ENCODE data around the gene RIN1.
"Not testable (repeated sequence)": the region's sequence is repeated elsewhere in the genome, so short reads cannot be mapped to it uniquely, and the experiment has no call there.

RIN1 gene

GRCh38 chr11:66336234-66337102, at the start of gene RIN1:
TSS of gene RIN1 (minus strand) at chr11:66336434. CDS start at chr11:66336402, 32 bp downstream.
- peak; percentile 90 for DNase-seq (ENCODE audit: low read depth, low spot score)

DNA sequence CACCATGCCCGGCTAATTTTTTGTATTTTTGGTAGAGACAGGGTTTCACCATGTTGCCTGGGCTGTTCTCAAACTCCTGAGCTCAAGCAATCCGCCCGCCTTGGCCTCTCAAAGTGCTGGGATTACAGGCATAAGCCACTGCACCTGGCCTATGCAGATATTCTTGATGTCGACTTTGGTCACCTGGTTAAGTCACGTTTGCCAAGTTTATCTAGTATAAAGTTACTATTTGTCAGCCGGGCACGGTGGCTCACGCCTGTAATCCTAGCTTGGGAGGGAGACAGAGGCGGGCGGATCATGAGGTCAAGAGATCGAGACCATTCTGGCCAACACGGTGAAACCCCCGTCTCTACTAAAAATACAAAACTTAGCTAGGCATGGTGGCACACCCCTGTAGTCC, 48.1 kb upstream of the RIN1 start:
- not testable (repeated sequence) for DNase-seq (ENCODE audit: low read depth, low spot score)

DNA sequence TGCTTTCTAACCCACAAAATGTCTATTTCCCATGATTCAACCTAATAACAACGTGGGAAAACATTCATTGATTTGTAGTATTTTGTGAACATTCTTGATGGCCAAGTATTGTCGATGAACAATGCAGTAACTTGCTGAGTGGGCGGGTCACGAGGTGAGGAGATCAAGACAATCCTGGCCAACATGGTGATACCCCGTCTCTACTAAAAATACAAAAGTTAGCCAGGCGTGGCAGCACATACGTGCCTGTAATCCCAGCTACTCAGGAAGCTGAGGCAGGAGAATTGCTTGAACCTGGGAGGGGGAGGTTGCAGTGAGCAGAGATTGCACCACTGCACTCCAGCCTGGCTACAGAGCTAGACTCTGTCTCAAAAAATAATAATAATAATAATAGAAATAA, 44.0 kb upstream of the RIN1 start:
- DNase-seq (ENCODE audit: low read depth, low spot score), result not testable (repeated sequence)

DNA sequence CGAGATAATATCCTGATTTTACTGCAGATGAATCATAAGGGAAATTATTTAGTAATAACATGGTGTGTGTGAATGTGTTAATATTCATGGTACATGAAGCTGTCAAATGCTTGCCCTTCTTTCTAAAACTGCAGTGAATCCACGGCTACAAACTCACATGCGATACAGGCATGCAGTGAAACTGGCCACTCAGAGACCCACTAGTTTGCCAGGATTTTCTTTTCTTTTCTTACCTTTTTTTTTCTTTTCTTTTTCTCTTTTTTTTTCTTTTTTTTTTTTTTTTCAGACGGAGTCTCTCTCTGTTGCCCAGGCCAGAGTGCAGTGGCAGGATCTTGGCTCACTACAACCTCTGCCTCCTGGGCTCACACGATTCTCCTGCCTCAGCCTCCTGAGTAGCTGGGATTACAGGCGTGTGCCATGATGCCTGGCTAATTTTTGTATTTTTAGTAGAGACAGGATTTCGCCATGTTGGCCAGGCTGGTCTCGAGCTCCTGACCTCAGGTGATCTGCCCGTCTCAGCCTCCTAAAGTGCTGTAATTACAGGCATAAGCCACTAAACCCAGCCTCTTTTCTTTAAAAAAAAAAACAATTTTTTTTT, 37.6 kb upstream of the RIN1 start:
- DNase-seq (ENCODE audit: low read depth, low spot score), result not testable (repeated sequence)

DNA sequence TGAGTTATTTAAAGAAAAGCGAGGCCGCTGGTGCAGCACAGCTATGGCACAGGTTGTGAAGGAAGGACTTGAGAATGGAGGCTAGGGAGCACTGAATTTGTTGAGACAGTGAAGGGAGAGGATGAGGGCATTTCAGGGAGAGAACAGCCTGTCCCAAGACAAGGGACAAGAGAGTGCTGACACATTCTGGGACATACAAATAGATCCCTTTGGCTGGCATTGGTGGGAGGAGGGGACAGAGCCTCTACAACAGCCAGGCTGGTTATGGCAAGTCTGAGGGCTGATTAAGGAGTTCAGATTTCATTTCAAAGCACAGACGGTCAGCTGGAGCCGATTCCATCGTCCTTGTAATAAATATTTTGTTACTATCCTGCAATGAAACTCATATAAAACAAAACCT, 37.0 kb upstream of the RIN1 start:
- DNase-seq (ENCODE audit: low read depth, low spot score), result no peak

DNA sequence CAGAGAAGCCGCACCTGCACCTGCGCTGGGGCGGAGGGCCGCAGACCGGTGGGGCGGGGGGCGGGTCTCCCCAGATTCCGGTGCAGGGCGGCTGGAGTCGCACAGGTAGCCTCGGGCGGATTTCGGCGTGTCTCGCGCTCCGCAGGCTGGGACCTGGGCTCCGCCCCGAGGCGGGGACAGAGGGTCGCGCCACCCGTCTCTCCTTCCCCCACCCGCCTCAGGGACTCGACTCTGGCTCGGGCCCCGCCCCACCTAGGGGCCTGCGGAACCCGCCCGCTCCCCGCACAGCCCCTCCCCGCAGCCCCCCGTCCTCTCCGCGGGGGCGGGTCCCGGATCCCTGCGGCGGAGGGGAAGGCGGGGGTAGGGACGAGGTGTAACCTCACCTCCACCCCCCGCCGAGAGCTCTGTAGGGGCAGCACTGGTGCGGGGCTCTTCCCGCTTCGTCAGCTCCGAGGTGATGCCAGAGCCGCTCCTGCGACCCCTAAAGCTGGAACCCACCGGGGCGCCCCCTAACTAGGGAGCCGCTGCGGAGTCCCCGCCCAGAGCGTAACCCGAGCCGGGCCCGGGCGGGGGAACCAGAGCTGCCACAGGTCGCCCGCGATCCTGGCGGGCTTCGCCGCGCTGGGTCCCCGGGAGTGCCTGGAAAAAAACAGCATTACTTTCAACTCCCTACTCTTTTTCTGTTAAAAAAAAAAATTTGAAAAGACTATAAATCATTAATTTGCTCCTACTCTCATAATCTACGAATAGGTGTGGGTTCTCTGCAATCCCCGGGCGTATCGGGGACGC, 35.6 kb upstream of the RIN1 start, which contains the start of gene SLC29A2:
Gene SLC29A2 (minus strand): TSS at position 134 of the 789 bp plus-strand sequence. CDS start 169 bp downstream, outside the sequence.
- peak; percentile 41 for DNase-seq (ENCODE audit: low read depth, low spot score)

DNA sequence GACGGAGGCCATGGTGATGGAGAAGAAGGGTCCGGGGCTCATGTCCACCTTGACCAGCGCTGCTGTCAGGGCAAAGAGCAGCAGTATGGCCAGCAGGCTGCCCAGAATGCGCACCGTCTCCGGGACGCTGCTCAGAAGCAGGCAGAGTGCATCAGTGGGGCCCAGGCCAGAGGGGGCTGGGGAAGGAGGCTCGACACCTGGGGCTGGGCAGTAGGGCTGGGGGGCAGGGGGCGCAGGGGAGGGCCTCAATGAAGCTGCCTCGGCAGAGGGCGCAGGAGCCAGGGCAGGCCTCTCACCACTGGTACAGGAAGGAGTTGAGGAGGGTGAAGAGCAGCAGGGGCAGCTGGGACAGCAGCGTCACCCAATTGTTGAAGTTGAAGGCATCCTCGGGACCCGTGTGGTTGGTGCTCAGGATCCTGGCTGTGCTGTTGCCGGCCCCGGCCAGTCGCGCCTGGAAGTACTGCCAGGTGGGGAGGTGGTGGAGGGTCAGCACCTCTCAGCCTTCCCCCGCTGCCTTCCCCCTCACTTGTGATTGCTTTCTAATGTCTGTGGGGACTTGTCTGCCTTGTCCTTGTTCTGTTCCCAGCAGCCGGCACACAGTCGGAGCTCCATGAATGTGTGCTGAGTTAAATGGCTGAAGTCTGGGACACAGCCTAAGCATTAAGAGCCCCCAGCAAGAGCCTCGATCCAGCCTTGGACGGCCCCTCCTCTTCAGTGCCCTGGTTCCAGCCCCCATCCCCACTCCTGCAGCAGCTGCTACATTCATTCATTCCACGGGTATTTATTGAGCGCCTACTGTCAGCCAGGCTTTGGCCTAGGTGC, 33.0 kb upstream of the RIN1 start:
- DNase-seq (ENCODE audit: low read depth, low spot score), result no peak

- no peak for DNase-seq (ENCODE audit: low read depth, low spot score)
Observed at GRCh38 chr11:66368484-66368883, 32.2 kb upstream of the RIN1 start.

DNA sequence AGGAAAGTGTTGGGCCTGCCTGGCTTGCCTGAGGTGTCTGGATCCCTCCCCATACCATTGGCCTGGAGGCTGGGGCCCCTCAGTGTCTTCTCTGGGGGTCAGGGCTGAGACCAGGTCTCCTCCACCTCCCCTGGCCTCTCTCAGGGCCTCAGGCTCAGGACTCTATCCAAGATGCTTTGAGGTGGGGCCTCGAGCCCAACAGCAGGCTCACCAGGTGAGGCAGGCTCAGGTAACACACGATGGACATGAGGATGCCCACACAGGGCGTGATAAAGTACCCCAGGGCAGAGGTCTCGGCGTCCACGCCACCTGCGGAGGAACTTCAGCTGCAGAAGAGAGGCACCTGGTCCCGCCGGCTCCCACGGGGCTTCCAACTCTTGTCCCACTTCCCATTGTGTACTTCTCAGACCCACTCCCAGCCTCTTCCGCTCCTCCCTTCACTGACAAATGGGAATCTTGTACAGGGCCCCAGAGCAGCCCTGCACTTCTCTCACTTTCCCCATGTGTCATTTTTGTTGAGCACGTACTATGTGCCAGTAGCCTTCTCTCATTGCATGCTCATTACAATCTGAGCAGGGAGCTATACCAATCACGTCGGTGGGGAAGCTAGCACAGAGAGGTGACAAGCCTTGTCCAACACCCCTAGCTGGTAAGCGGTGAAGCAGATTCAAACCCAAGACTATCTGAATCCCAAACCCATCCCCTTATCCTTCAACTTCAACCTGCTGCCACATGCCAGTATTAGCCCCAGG, 31.5 kb upstream of the RIN1 start:
- DNase-seq (ENCODE audit: low read depth, low spot score), result no peak

- DNase-seq (ENCODE audit: low read depth, low spot score), result no peak
Observed at GRCh38 chr11:66366844-66367477, 30.7 kb upstream of the RIN1 start.

GRCh38 chr11:66365711-66366619, 29.7 kb upstream of the RIN1 start:
- DNase-seq (ENCODE audit: low read depth, low spot score), result no peak

DNA sequence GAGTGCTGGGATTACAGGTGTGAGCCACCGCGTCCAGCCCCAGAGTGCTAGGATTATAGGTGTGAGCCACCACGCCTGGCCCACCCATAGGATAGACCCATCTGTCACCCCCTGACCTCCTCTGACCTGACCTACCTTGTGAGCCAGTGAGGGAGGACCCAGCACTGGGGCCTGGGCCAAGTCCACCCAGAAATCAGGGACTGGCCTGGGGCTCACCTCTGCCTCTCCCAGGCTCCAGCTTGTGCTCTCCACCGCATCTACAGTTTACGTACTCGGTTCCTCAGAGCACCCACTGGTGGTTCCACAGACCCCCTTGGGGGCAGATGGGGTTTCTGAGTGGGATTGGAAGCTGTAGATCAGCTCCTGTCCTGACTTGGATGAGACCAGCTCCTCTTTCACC, 28.9 kb upstream of the RIN1 start:
- DNase-seq (ENCODE audit: low read depth, low spot score), result no peak

GRCh38 chr11:66363805-66364535, 27.7 kb upstream of the RIN1 start:
- no peak for DNase-seq (ENCODE audit: low read depth, low spot score)

DNA sequence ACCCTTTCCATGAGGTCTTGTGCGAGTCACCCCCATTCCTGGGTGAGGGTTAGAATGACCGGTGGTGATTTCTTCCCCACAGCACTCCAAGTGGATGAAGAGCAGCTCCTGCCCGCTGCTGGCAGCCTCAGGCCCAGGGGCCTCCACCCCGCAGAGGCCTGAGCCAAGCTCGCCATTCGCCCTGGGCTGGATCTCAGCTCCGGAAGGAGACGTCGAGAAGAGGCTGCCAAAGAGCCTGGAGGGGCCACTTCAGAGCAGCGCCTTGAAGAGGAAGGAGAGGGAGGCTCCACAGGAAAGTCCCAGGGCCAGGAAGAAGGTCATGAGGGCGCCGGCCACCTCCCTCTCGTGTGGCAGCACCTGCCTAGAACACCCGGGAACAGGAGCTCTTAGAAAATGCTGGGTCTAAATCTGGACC, 27.0 kb upstream of the RIN1 start:
- no peak for DNase-seq (ENCODE audit: low read depth, low spot score)

DNA sequence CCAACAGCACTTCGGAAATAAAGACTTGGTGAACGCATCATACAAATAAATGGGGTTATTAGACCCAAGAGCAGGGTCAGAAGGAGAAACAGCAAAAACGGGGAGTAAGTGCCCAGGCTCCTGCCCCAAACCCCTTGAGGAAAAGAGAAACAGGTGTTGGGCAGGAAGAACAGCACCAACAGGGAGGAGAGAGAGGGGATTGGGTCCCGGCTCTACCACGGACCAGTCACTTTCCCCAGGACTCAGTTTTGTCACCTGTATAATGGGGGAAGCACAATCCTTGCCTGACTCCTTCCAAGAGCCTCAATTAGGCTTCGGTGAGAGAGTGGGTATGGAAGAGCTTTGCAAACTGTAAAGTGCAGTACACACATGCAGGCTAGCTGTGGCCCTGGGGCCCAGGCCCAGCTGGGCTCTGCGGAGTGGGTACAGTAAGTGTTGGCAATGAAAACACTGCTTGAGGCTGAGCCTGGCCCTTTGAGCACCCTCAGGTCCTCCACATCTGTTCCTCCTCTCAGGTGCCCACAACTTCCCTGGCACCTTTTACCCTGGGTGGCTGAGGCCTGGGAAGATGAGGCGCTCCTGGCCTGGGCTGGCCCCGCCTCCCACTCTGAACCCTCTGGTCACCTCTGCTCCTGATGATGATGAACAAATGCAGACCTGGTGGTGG, 26.4 kb upstream of the RIN1 start:
- no peak for DNase-seq (ENCODE audit: low read depth, low spot score)

GRCh38 chr11:66361502-66361941, 25.3 kb upstream of the RIN1 start:
- DNase-seq (ENCODE audit: low read depth, low spot score), result no peak

DNA sequence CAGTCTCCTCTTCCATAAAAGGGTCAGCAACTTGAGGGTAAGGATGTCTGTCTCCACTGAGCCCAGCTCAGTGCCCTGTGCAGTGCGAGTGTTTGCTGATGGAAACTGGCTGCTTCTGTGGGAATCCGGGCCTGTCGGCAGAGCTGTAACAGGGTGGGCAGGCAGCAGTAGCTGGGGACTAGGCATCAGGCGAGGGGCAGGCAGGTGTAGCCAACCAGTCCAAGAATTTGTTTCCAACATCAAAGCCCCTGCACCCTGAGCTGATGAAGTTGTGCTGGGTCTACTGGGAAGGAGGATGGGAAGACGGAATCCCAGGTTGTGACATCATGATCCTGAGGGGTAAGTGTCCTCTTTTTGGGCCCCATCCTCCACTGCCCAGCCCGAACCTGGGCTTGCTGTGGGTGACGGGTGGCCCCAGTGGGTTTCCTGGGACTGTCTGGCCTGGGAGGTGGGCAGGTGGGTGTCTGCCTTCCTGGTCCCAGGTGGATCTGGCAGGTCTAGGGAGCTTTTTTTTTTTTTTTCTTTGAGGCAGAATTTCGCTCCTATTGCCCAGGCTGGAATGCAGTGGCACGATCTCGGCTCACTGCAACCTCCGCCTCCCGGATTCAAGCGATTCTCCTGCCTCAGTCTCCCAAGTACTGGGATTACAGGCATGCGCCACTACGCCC, 24.3 kb upstream of the RIN1 start:
- no peak for DNase-seq (ENCODE audit: low read depth, low spot score)

Measured in astrocyte of the hippocampus (primary cell).